ENCODE results near the gene SLC13A5. TPM values are rescaled to one million over a fixed set of nuclear protein-coding genes. Genes with fewer than 3 reads are reported as not detected.

SLC13A5 gene
- 0.05 TPM for total RNA-seq
- 0.14 TPM for polyA plus RNA-seq
- long read RNA-seq, donor 1 = 0 reads
- long read RNA-seq, donor 2 = 0 reads
- long read RNA-seq, donor 3 = 0 reads
- long read RNA-seq, donor 4 = 0 reads
- long read RNA-seq, donor 5, full-length matches to known transcripts = 2 of 2 reads
- long read RNA-seq, donor 5, partial matches to known transcripts = 0 of 2 reads
- long read RNA-seq, donor 5, other reads (novel, unspliced or antisense) = 0 of 2 reads
- long read RNA-seq, donor 6 = 0 reads
- long read RNA-seq, donor 7, full-length matches to known transcripts = 1 of 1 reads
- long read RNA-seq, donor 7, partial matches to known transcripts = 0 of 1 reads
- long read RNA-seq, donor 7, other reads (novel, unspliced or antisense) = 0 of 1 reads
- long read RNA-seq, donor 8, full-length matches to known transcripts = 1 of 1 reads
- long read RNA-seq, donor 8, partial matches to known transcripts = 0 of 1 reads
- long read RNA-seq, donor 8, other reads (novel, unspliced or antisense) = 0 of 1 reads
- long read RNA-seq, donor 9 = 0 reads
- long read RNA-seq, donor 10, full-length matches to known transcripts = 2 of 2 reads
- long read RNA-seq, donor 10, partial matches to known transcripts = 0 of 2 reads
- long read RNA-seq, donor 10, other reads (novel, unspliced or antisense) = 0 of 2 reads

GRCh38 chr17:6713130-6713917 is at the start of gene SLC13A5:
Gene SLC13A5 (minus strand): TSS chr17:6713369. CDS start chr17:6713333, 36 bp downstream.
- H3K4me3 ChIP-seq (ENCODE audit: low read length in 2 of 2) = peak within 1 kb of the TSS in 1 of 2 donors; percentile 21
- WGBS = 2% methylated on average over 71 of the region's 71 CpGs
- H3K27ac ChIP-seq (ENCODE audit: low read depth in 1 of 2, low read length in 1 of 2) = no peak within 1 kb of the TSS
- no peak for DNase-seq (ENCODE audit: low read depth in 6 of 9, low spot score in 9 of 9)
- no peaks in the 10 kb centered on the region for H3K4me1 ChIP-seq (ENCODE audit: control insufficient read depth in 2 of 2, insufficient read depth in 2 of 2, low read length in 2 of 2)
- H3K9me3 ChIP-seq (ENCODE audit: control insufficient read depth in 2 of 2, insufficient read depth in 1 of 2, low read length in 1 of 2) = no peaks in the 10 kb centered on the region
- no peaks in the 10 kb centered on the region for H3K36me3 ChIP-seq (ENCODE audit: control insufficient read depth in 2 of 2, insufficient read depth in 2 of 2, low read length in 1 of 2)
- peaks cover 26 to 48% of the 10 kb centered on the region in 2 donors for H3K27me3 ChIP-seq (ENCODE audit: control insufficient read depth in 2 of 2, insufficient read depth in 1 of 2, low read length in 1 of 2)

DNA sequence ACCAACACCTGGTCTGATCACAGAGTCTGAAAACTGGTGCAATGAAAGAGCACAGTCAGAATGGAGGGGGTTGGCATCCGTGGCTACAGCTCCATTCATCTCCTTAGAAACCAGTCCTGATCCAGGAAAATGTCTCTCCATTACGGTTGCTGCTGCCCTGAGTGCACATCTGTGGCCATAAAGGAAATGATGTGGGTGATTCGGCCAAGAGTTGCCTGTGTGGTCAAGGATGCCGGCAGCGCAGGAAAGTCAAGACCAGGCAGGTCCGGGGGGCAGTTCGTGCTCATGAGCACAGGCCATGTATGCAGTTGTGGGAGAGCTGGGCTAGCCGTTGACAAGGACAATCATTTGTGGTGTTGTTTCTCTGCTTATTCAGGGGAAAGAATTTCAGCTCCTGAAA is 48.6 kb upstream of the SLC13A5 start:
- H3K9me3 ChIP-seq (ENCODE audit: control insufficient read depth in 2 of 2, insufficient read depth in 1 of 2, low read length in 1 of 2) = no peaks in the 10 kb centered on the region
- H3K27ac ChIP-seq (ENCODE audit: low read depth in 1 of 2, low read length in 1 of 2) = no peak overlapping the region
- 97% methylated on average over 8 of the region's 8 CpGs for WGBS
- peaks cover 2 to 13% of the 10 kb centered on the region in 2 donors for H3K4me1 ChIP-seq (ENCODE audit: control insufficient read depth in 2 of 2, insufficient read depth in 2 of 2, low read length in 2 of 2)
- no peaks in the 10 kb centered on the region for H3K27me3 ChIP-seq (ENCODE audit: control insufficient read depth in 2 of 2, insufficient read depth in 1 of 2, low read length in 1 of 2)
- no peak overlapping the region for H3K4me3 ChIP-seq (ENCODE audit: low read length in 2 of 2)
- DNase-seq (ENCODE audit: low read depth in 6 of 9, low spot score in 9 of 9) = no peak
- H3K36me3 ChIP-seq (ENCODE audit: control insufficient read depth in 2 of 2, insufficient read depth in 2 of 2, low read length in 1 of 2) = peaks cover 15 to 57% of the 10 kb centered on the region in 2 donors

DNA sequence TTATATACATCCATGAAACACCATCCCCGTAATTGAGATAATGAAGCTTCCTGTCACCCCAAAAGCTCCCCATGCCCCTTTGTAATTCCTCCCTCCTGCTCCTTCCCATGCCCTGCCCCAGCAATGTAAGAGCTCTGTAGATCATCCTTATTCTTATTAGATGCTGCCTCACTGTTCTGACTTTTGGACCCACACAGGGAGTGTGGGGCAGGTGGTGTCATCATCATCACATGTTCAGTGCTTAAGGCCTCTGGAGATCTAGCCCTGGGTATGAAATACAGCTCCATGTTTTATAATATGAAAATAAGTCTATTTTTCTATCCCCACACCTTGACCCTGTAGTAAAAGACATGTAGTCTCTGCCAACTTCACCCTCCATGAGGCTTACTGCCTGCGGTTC is 44.6 kb upstream of the SLC13A5 start:
- Histone ChIP-seq H3K36me3 (ENCODE audit: control insufficient read depth in 2 of 2, insufficient read depth in 2 of 2, low read length in 1 of 2) (peaks cover 9 to 31% of the 10 kb centered on the region in 2 donors), H3K9me3 (ENCODE audit: control insufficient read depth in 2 of 2, insufficient read depth in 1 of 2, low read length in 1 of 2) (no peaks in the 10 kb centered on the region), H3K4me3 (ENCODE audit: low read length in 2 of 2) (no peak overlapping the region), H3K27ac (ENCODE audit: low read depth in 1 of 2, low read length in 1 of 2) (no peak overlapping the region), H3K4me1 (ENCODE audit: control insufficient read depth in 2 of 2, insufficient read depth in 2 of 2, low read length in 2 of 2) (peaks cover 15 to 31% of the 10 kb centered on the region in 2 donors), H3K27me3 (ENCODE audit: control insufficient read depth in 2 of 2, insufficient read depth in 1 of 2, low read length in 1 of 2) (no peaks in the 10 kb centered on the region)
- no peak for DNase-seq (ENCODE audit: low read depth in 6 of 9, low spot score in 9 of 9)
- 98% methylated on average over 2 of the region's 2 CpGs for WGBS

DNA sequence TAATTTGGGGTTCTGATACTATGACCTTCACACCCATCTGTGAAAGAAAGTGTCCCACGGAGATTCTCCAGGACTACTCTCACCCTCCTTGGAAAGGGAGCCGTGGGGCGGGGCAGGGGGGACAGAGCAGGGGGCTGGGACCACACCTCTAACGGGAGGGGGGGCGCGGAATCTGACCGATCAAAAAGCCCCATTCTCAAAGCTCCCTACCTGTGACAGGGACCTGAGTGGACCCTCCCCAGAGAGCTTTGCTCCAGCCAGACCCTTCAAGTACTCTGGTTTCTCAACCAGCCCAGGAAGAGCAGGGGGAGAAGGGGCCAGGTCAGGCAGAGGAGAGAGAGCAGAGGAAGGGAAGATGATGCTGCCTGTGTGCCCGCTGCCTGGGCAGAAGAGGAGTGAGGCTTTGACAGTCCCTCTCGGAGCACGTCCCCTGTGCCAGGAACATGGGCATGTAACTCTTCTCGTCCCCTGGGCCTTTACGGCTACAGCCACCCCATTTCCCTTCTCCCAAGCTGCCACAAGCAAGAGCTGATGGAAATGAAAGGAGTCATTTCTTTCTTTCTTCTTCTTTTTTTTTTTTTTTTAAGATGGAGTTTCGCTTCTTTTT is 43.4 kb upstream of the SLC13A5 start:
- DNase-seq (ENCODE audit: low read depth in 6 of 9, low spot score in 9 of 9) = no peak
- H3K27ac ChIP-seq (ENCODE audit: low read depth in 1 of 2, low read length in 1 of 2) = peak overlapping the region; percentile 71 to 86
- H3K4me3 ChIP-seq (ENCODE audit: low read length in 2 of 2) = peak overlapping the region; percentile 46 to 60
- H3K9me3 ChIP-seq (ENCODE audit: control insufficient read depth in 2 of 2, insufficient read depth in 1 of 2, low read length in 1 of 2) = no peaks in the 10 kb centered on the region
- H3K4me1 ChIP-seq (ENCODE audit: control insufficient read depth in 2 of 2, insufficient read depth in 2 of 2, low read length in 2 of 2) = peaks cover 16 to 34% of the 10 kb centered on the region in 2 donors
- WGBS = 28% methylated on average over 13 of the region's 13 CpGs
- no peaks in the 10 kb centered on the region for H3K27me3 ChIP-seq (ENCODE audit: control insufficient read depth in 2 of 2, insufficient read depth in 1 of 2, low read length in 1 of 2)
- peaks cover 9 to 23% of the 10 kb centered on the region in 2 donors for H3K36me3 ChIP-seq (ENCODE audit: control insufficient read depth in 2 of 2, insufficient read depth in 2 of 2, low read length in 1 of 2)

DNA sequence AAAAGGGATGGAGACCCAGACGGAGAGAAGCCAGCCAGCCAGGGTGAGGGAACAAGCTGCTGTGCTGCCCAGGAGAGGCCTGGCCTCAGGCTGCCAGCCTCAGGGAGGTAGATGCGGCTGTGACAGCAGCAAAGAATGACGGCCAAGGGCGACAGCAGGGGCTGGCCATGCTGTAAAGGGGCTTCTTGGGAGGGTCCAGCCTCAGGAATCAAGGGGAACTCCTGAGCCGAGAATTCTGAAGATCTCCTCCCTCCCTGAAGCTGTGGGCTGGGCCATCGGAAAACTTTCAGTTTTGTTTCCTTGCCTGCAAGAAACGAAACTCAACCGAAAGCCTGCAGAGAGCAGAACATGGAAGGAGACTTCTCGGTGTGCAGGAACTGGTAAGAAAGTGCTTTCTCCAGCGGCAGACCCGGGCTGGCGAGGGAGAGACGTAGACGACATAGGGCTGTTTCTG is 42.6 kb upstream of the SLC13A5 start, which contains the start of gene XAF1:
Gene XAF1, plus strand, starts transcription at position 316 of the 454 bp plus-strand sequence. Its CDS starts 33 bp downstream, at position 349.
- DNase-seq (ENCODE audit: low read depth in 6 of 9, low spot score in 9 of 9) = peak; percentile 26 to 80 (median 37)
- Histone ChIP-seq H3K9me3 (ENCODE audit: control insufficient read depth in 2 of 2, insufficient read depth in 1 of 2, low read length in 1 of 2) (no peaks in the 10 kb centered on the region), H3K27ac (ENCODE audit: low read depth in 1 of 2, low read length in 1 of 2) (peak within 1 kb of the TSS; percentile 71 to 86), H3K4me1 (ENCODE audit: control insufficient read depth in 2 of 2, insufficient read depth in 2 of 2, low read length in 2 of 2) (peaks cover 16 to 34% of the 10 kb centered on the region in 2 donors), H3K4me3 (ENCODE audit: low read length in 2 of 2) (peak within 1 kb of the TSS; percentile 46 to 60), H3K36me3 (ENCODE audit: control insufficient read depth in 2 of 2, insufficient read depth in 2 of 2, low read length in 1 of 2) (peaks cover 9 to 21% of the 10 kb centered on the region in 2 donors), H3K27me3 (ENCODE audit: control insufficient read depth in 2 of 2, insufficient read depth in 1 of 2, low read length in 1 of 2) (no peaks in the 10 kb centered on the region)
- 7% methylated on average over 14 of the region's 14 CpGs for WGBS

- Histone ChIP-seq H3K27me3 (ENCODE audit: control insufficient read depth in 2 of 2, insufficient read depth in 1 of 2, low read length in 1 of 2) (no peaks in the 10 kb centered on the region), H3K4me3 (ENCODE audit: low read length in 2 of 2) (peak overlapping the region; percentile 46 to 60), H3K27ac (ENCODE audit: low read depth in 1 of 2, low read length in 1 of 2) (peak overlapping the region; percentile 71 to 86), H3K36me3 (ENCODE audit: control insufficient read depth in 2 of 2, insufficient read depth in 2 of 2, low read length in 1 of 2) (peaks cover 6 to 17% of the 10 kb centered on the region in 2 donors), H3K4me1 (ENCODE audit: control insufficient read depth in 2 of 2, insufficient read depth in 2 of 2, low read length in 2 of 2) (peaks cover 16 to 34% of the 10 kb centered on the region in 2 donors), H3K9me3 (ENCODE audit: control insufficient read depth in 2 of 2, insufficient read depth in 1 of 2, low read length in 1 of 2) (no peaks in the 10 kb centered on the region)
- 95% methylated on average over 5 of the region's 5 CpGs for WGBS
- DNase-seq (ENCODE audit: low read depth in 6 of 9, low spot score in 9 of 9) = no peak
Observed at GRCh38 chr17:6755281-6755680, 42.1 kb upstream of the SLC13A5 start.

GRCh38 chr17:6753546-6753945 is 40.4 kb upstream of the SLC13A5 start:
- 92% methylated on average over 6 of the region's 6 CpGs for WGBS
- no peak overlapping the region for H3K4me3 ChIP-seq (ENCODE audit: low read length in 2 of 2)
- H3K9me3 ChIP-seq (ENCODE audit: control insufficient read depth in 2 of 2, insufficient read depth in 1 of 2, low read length in 1 of 2) = no peaks in the 10 kb centered on the region
- peaks cover 0 to 5% of the 10 kb centered on the region in 2 donors for H3K36me3 ChIP-seq (ENCODE audit: control insufficient read depth in 2 of 2, insufficient read depth in 2 of 2, low read length in 1 of 2)
- peaks cover 18 to 34% of the 10 kb centered on the region in 2 donors for H3K4me1 ChIP-seq (ENCODE audit: control insufficient read depth in 2 of 2, insufficient read depth in 2 of 2, low read length in 2 of 2)
- no peak for DNase-seq (ENCODE audit: low read depth in 6 of 9, low spot score in 9 of 9)
- no peaks in the 10 kb centered on the region for H3K27me3 ChIP-seq (ENCODE audit: control insufficient read depth in 2 of 2, insufficient read depth in 1 of 2, low read length in 1 of 2)
- H3K27ac ChIP-seq (ENCODE audit: low read depth in 1 of 2, low read length in 1 of 2) = peak overlapping the region in 1 of 2 donors; percentile 43

DNA sequence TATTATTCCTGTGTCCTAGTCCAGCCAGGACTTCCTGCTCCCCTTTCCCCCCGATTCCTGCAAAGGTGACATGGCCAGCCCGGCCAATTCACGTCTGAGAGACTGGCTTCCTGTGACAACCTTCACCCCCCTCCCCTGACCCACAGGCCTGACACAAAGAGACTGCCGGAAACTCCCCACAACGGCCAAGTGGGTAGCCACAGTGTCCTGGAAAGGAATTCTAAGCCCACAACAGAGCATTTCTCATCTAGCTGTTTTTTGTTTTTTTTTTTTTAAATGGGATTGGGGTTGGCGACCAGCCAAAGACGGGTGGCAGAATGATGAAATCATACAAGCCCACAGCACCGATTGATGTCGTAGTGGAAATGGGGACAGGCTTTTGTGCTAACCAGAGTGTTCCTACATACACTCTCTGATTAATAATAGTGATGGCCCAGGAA is 39.9 kb upstream of the SLC13A5 start:
- H3K27ac ChIP-seq (ENCODE audit: low read depth in 1 of 2, low read length in 1 of 2) = peak overlapping the region; percentile 43 to 55
- H3K9me3 ChIP-seq (ENCODE audit: control insufficient read depth in 2 of 2, insufficient read depth in 1 of 2, low read length in 1 of 2) = no peaks in the 10 kb centered on the region
- H3K4me3 ChIP-seq (ENCODE audit: low read length in 2 of 2) = no peak overlapping the region
- H3K36me3 ChIP-seq (ENCODE audit: control insufficient read depth in 2 of 2, insufficient read depth in 2 of 2, low read length in 1 of 2) = peaks cover 0 to 3% of the 10 kb centered on the region in 2 donors
- 36% methylated on average over 9 of the region's 9 CpGs for WGBS
- no peaks in the 10 kb centered on the region for H3K27me3 ChIP-seq (ENCODE audit: control insufficient read depth in 2 of 2, insufficient read depth in 1 of 2, low read length in 1 of 2)
- H3K4me1 ChIP-seq (ENCODE audit: control insufficient read depth in 2 of 2, insufficient read depth in 2 of 2, low read length in 2 of 2) = peaks cover 18 to 32% of the 10 kb centered on the region in 2 donors
- DNase-seq (ENCODE audit: low read depth in 6 of 9, low spot score in 9 of 9) = no peak

Data from thymus (tissue), 14 donors.